ENCODE data around the gene C1orf232.

Gene C1orf232

GRCh38 chr1:26156285-26157038 is 12.3 kb downstream of the C1orf232 start:
- no peak for DNase-seq

DNA sequence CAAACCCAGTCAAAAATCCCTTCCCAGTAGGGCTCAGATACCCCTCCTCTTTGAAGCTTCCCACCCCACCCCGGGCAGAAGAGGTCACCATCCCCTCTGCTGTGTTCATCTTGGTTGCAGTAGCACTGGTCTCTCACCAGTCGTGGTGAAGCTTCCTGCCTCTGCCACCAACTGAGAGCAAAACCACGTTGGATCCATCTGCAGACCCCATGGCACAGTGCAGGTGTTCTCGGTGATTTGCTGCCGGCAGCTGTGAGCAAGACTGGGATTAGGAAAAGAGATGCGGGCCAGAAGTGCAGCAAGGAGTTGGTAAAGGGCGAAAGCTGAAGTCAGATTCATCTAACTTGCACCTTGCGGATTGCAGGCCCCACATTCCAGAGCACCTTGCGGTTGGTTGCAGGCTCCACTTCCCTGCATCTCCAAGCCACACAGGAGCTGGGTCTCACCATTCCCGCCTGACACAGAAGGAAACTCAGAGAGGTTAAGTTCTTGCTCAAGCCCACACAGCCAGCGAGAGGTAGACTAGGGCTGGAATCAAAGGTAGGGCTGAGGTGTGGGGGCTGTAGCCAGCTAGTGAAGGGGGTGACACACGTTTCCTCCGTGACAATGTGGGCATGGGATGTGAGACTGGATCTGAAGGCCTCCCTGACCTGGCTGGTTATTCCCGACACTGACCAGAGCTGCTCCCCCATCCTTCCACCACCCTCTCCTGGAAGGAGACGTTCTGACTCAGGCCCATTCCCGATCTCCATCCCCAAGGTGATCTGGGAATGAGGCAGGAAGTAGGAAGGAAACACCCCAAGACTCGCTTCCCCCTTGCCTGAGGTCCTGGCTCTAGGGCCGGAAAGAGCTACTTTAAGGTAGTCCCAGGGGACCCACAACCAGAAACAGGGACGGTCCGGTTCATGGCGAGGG is 13.1 kb downstream of the C1orf232 start:
- DNase-seq = no peak

- no peak for DNase-seq
These were observed 14.0 kb downstream of the C1orf232 start for GRCh38 chr1:26154750-26155149.

DNA sequence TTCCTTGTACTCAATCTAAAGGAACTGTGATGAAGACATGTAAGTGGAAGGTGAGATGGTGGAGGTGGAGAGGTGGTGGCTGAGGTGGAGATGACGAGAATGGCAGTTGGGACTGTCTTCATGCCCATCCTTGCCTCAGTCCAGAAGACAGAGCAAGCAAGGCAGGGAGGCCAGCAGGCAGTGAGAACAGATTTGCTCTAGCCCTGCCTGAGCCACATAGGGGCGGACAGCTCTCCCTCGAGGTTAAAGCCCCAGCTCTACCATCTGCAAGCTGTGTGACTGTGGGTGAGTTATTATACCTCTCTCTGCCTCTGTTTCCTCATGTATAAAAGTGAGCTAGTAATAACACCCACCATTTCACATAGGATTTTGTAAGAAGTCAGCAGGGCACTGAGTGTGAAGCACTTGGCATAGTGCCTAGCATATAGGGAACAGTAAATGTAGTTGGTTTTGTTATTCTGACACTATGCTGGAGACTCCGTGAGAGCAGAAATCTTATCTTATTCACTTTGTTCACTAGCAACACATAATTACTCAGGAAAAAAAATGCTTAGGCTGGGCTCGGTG is 14.7 kb downstream of the C1orf232 start:
- no peak for DNase-seq

DNA sequence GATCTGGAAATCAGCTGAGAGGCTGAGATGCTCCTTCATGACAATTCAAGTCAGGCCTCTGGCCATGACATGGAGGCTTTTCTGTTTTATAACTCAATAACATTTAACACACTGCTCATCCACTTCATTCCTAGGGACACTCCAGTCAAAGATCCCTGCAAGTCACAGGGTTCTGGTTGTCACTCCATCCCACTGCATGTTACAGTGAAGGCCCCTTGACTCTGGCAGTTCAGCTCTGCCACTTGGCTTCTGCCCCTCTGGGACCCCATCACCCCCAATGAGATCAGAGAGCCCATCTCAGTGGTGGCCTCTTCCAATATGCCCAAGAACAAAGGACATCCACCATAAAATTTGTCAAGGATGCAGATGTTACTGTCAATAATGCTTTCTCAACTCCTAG is 19.9 kb downstream of the C1orf232 start:
- DNase-seq = no peak

DNA sequence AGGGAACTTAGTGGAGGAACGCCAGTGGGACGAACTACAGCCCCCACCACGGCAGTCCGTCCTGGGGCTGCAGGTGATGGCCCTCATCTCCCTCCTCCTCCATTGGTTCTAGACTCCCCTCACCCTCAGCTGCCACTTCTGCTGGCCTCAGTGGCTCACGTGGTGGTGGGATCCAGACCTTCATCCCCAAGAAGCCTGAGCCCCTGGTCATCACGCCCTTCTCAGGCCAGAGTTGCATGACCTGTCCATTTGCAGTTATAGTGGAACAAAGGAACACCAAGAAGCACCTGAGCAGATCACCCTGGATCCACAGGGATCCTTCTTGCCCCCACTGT is 22.8 kb downstream of the C1orf232 start:
- no peak for DNase-seq

- peak; percentile 42 to 70 (median 60) for DNase-seq
These were observed 23.5 kb downstream of the C1orf232 start for GRCh38 chr1:26145041-26145959.

DNA sequence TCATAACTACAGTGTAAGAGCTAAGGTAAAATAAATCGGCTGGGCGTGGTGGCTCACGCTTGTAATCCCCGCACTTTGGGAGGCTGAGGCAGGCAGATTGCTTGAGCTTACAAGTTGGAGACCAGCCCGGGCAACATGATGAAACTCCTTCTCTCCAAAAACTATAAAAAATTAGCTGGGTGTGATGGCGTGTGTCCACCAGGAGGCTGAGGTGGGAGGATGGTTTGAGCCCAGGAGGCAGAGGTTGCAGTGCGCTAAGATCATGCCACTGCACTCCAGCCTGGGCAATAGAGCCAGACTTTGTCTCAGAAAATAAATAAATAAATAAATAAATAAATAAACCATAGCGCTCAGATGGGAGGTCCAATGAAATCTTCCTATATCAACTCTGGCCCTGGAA is 26.6 kb downstream of the C1orf232 start:
- DNase-seq = no peak

GRCh38 chr1:26138974-26139558 is 29.7 kb downstream of the C1orf232 start:
- no peak for DNase-seq

GRCh38 chr1:26134466-26134865 is 34.3 kb downstream of the C1orf232 start:
- DNase-seq = no peak

GRCh38 chr1:26132834-26133167 is 36.0 kb downstream of the C1orf232 start:
- DNase-seq = no peak

DNA sequence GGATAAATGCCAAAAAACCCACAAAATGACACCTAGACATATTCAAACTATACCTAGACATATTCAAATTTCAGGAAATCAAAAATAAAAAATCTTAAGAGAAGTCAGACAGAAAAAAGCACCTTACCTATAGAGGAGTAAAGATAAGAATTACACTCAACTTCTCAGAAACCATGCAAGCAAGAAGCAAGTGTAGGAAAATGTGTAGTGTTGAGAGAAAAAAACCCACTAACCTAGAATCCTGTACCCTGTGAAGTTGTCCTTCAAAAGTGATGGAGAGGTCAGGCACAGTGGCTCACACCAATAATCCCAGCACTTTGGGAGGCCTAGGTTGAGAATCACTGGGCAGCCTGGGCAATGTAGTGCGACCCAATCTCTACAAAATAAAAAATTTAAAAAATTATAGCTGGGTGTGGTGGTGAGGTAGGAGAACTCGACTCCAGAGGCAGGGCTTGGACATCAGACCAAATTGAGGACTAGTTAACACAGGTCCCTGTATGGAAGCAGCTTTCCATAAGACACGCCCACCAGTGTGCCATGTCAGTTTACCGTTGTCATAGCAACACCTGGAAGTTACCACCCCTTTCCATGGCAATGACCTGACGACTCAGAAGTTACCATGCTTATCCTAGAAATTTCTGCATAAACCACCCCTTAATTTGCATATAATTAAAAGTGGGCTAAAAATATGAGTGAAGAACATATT is 36.5 kb downstream of the C1orf232 start:
- DNase-seq = no peak

GRCh38 chr1:26130695-26131094 is 38.1 kb downstream of the C1orf232 start:
- DNase-seq = no peak

GRCh38 chr1:26129778-26130177 is 39.0 kb downstream of the C1orf232 start:
- DNase-seq = no peak

DNA sequence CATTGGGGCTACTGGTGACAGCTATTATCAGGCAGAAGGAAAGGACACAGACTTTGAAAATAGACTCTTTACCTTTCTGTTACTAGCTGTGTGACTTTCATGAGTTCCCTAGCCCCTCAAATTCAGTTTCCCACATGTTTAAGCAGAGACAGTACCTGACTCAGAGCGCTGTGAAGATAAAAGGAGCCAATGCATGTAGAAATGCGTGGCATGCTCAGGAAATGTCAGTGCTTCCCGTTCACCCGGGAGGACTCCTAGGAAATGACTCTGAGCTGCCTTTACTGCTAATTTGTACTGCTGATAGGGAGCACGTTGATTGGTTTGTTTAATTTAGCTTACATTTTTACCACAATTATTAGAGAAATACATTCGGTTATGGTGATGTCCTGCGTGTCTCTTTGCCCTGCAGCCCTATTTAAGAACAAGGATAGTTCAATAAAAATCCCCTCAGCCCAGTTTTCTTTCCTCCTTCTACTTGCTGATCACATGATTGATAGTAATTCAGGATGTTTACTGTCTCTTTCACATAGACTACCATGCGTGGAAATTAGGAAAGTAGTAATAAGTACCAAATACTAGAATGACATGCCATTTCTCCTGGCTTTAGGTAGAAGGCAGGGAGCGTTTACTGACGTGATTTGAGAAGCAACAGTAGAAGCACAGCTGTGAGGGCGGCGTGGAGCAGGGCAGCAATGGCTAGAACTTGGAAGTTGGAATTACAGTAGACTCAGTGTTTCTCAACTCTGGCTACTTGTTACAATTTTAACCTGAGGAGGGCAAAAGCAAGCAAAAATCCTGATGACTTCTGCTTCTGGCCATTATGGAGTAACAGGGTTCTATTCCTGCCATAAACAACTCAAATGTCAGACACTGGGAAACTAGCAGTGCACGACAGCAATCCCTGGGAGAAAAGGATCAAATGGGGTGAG is 41.3 kb downstream of the C1orf232 start:
- peak in 1 of 5 donors; percentile 22 for DNase-seq

DNA sequence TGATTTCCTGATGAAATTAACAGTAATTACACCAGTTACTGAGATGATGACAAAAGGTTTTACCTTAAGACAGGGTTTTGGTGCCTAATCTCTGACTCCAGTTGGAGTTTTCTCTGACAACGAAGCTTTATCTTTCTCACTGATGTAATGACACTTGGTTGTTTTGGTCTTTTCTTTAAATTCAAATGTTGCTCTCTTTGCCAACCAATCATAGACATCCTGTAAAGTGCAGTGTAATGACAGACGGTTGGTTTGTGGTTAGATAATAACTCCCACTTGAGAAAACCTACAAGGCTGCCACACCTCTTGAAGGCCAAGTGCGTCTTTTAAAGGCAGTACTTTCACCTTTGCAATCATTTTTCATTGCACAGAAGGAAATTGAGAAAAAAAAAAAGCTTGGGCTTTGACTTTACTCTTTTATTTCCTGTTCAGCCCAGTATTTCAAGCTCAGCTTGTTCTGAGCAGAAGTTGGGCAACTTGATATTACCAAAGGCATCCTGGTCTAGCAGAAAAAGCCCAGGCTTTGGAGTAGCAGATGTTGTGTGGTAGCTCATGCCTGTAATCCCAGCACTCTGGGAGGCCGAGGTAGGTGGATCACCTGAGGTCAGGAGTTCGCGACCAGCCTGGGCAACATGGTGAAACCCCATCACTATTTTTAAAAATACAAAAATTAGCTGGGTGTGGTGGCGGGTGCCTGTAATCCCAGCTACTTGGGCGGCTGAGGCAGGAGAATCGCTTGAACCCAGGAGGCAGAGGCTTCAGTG is 42.3 kb downstream of the C1orf232 start:
- DNase-seq = peak in 4 of 5 donors; percentile 44 to 96 (median 52)

GRCh38 chr1:26125946-26126320 is 42.8 kb downstream of the C1orf232 start:
- DNase-seq = no peak

- no peak for DNase-seq
These were observed 43.4 kb downstream of the C1orf232 start for GRCh38 chr1:26125382-26125781.

DNA sequence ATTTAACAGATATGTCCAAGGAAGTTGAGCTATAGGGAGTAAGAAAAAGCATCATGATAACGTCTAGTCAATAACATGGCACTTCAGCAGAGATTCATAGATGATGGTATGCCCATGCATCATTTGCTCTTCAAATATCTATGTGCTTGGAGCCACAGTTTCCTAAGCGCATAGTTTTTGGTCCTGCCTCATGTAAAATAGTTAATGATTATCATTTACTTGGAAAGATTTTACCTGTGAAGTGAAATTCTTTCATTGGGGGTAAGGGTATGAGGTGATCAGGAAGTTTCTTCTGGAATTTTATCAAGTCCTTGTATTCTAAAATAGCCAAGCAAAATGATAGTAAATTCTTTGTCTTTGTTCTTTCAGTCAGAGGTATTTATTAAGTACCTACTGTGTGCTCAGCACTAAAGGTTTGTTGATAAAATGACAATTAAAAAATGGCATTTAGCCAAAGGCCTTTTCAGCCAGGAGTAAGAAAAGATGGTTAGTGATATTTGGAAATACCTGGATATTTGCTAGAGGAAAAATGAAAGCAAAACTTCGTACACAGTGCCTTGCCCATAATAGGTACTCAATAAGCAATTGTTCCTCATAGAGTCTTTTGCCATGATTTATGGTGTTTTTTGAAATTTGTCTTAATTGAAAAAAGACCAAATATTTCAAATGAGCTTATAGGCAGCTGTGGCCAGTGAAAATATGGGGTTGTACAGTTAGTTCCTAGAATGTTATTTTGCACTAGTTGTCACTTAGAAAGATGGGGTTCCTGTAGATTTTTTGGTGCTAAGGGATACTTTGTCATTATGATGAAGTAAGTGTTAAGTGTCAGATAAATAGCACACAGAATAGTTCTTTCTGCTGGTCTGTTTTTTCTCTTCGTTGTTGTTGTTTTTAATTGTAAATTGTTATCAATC is 44.1 kb downstream of the C1orf232 start:
- DNase-seq = no peak
